H1 (cell line): ENCODE results near the gene BAIAP2. TPM values are rescaled to one million over a fixed set of nuclear protein-coding genes. Genes with fewer than 3 reads are reported as not detected.

ENCODE experiments used
- EP300 ChIP-seq, 2 experiments: IDR thresholded peaks; 1 replicate in 1 of 2; 2 replicates in 1 of 2; pipeline ENCODE4 v1.6.1; 2011 to 2012; ENCODE audit warnings: low read depth in 2 of 2, low read length in 2 of 2, mild to moderate bottlenecking in 2 of 2, borderline replicate concordance in 1 of 2, inconsistent platforms in 1 of 2, moderate library complexity in 1 of 2
- SIRT6 ChIP-seq: IDR thresholded peaks from one replicate; pipeline ENCODE4 v1.7.1; 2012; ENCODE audit warnings: low read length, inconsistent platforms
- SP4 ChIP-seq: IDR thresholded peaks from 2 replicates; pipeline ENCODE4 v1.6.1; 2012; ENCODE audit warnings: low read length, inconsistent platforms
- polyA plus RNA-seq, 7 experiments: library from polyadenylated mRNA; depleted of rRNA in 3 of 7; stranded (reverse) in 5 of 7; unstranded in 2 of 7; fragments of >200 nt in 5 of 7; fragments of 200-250 nt in 2 of 7; gene quantifications; 1 replicate in 5 of 7; 2 replicates in 1 of 7; 4 replicates in 1 of 7; pipeline versions ENCODE4 v1.2.1 to v1.2.3, GENCODE V29; 2011 to 2013; ENCODE audit warnings: missing spikeins in 2 of 7, mixed read lengths in 2 of 7
- total RNA-seq: library from RNA; stranded (reverse); fragmentation: NEBNext Ultra II Directional; extraction: Animal tissue kit (Norgen Biotek cat#: 25700); gene quantifications from 2 replicates; pipeline ENCODE4 v1.2.1, GENCODE V29; 2021
- TF ChIP-seq, protein P1 (sequence below): fragments of 300-600 bp; sonication (generic); IDR thresholded peaks from 2 replicates; pipeline ENCODE4 v1.7.1; 2012; ENCODE audit warnings: low read length, moderate library complexity, mild to moderate bottlenecking, inconsistent platforms; ENCODE audit not compliant: insufficient replicate concordance

BAIAP2 gene
- total and polyA plus RNA-seq, 2 of the 8 experiments (the other 6 are each of a cell fraction or from before 2014, with no cell fraction given): 10.0 to 22.8 TPM

DNA sequence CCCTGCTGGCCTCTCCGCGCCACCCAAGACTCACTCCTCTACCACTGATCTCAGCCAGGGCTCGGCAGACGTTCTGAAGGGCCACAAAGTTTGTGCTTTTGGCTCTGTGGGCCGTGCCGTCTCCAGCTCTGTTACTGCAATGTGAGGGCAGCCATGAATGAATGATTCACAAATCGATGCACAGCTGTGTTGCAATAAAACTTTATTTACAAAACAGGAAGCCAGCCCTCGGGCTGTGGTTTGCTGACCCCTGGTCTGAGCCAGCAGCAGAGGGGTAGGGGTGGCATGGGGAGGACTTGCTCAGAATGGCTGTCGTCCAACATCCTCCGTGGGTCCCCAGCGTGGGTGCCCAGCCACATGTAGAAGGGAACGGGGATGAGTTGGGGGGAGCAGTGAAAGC lies 67.4 kb downstream of the BAIAP2 start (continued):
- TF ChIP-seq EP300 (IDR thresholded peaks at IDR 0.05; ENCODE audit: borderline replicate concordance in 1 of 2, low read depth in 2 of 2, low read length in 2 of 2): no peak
- no peak for TF ChIP-seq SP4
- TF ChIP-seq SIRT6: no peak
- TF ChIP-seq, protein P1, sequence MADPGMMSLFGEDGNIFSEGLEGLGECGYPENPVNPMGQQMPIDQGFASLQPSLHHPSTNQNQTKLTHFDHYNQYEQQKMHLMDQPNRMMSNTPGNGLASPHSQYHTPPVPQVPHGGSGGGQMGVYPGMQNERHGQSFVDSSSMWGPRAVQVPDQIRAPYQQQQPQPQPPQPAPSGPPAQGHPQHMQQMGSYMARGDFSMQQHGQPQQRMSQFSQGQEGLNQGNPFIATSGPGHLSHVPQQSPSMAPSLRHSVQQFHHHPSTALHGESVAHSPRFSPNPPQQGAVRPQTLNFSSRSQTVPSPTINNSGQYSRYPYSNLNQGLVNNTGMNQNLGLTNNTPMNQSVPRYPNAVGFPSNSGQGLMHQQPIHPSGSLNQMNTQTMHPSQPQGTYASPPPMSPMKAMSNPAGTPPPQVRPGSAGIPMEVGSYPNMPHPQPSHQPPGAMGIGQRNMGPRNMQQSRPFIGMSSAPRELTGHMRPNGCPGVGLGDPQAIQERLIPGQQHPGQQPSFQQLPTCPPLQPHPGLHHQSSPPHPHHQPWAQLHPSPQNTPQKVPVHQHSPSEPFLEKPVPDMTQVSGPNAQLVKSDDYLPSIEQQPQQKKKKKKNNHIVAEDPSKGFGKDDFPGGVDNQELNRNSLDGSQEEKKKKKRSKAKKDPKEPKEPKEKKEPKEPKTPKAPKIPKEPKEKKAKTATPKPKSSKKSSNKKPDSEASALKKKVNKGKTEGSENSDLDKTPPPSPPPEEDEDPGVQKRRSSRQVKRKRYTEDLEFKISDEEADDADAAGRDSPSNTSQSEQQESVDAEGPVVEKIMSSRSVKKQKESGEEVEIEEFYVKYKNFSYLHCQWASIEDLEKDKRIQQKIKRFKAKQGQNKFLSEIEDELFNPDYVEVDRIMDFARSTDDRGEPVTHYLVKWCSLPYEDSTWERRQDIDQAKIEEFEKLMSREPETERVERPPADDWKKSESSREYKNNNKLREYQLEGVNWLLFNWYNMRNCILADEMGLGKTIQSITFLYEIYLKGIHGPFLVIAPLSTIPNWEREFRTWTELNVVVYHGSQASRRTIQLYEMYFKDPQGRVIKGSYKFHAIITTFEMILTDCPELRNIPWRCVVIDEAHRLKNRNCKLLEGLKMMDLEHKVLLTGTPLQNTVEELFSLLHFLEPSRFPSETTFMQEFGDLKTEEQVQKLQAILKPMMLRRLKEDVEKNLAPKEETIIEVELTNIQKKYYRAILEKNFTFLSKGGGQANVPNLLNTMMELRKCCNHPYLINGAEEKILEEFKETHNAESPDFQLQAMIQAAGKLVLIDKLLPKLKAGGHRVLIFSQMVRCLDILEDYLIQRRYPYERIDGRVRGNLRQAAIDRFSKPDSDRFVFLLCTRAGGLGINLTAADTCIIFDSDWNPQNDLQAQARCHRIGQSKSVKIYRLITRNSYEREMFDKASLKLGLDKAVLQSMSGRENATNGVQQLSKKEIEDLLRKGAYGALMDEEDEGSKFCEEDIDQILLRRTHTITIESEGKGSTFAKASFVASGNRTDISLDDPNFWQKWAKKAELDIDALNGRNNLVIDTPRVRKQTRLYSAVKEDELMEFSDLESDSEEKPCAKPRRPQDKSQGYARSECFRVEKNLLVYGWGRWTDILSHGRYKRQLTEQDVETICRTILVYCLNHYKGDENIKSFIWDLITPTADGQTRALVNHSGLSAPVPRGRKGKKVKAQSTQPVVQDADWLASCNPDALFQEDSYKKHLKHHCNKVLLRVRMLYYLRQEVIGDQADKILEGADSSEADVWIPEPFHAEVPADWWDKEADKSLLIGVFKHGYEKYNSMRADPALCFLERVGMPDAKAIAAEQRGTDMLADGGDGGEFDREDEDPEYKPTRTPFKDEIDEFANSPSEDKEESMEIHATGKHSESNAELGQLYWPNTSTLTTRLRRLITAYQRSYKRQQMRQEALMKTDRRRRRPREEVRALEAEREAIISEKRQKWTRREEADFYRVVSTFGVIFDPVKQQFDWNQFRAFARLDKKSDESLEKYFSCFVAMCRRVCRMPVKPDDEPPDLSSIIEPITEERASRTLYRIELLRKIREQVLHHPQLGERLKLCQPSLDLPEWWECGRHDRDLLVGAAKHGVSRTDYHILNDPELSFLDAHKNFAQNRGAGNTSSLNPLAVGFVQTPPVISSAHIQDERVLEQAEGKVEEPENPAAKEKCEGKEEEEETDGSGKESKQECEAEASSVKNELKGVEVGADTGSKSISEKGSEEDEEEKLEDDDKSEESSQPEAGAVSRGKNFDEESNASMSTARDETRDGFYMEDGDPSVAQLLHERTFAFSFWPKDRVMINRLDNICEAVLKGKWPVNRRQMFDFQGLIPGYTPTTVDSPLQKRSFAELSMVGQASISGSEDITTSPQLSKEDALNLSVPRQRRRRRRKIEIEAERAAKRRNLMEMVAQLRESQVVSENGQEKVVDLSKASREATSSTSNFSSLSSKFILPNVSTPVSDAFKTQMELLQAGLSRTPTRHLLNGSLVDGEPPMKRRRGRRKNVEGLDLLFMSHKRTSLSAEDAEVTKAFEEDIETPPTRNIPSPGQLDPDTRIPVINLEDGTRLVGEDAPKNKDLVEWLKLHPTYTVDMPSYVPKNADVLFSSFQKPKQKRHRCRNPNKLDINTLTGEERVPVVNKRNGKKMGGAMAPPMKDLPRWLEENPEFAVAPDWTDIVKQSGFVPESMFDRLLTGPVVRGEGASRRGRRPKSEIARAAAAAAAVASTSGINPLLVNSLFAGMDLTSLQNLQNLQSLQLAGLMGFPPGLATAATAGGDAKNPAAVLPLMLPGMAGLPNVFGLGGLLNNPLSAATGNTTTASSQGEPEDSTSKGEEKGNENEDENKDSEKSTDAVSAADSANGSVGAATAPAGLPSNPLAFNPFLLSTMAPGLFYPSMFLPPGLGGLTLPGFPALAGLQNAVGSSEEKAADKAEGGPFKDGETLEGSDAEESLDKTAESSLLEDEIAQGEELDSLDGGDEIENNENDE: no peak
